H9 (cell line): Measurements from ENCODE around the gene CSTPP1. TPM values are rescaled to one million over a fixed set of nuclear protein-coding genes. Genes with fewer than 3 reads are reported as not detected.

Source experiments
- DNase-seq: peaks from one replicate; pipeline ENCODE4 v3.0.0-alpha.2; 2017
- H2AFZ ChIP-seq: one replicate; pipeline ENCODE4 v1.6.1; 2013; ENCODE audit warnings: mild to moderate bottlenecking, low read length, control low read depth, moderate library complexity
- H2AK5ac ChIP-seq: 2 replicates; pipeline ENCODE4 v1.6.1; 2013; ENCODE audit warnings: low read length, control low read depth, mixed read lengths; ENCODE audit not compliant: insufficient read length
- H2BK120ac ChIP-seq: one replicate; pipeline ENCODE4 v1.6.1; 2013; ENCODE audit warnings: low read depth, mild to moderate bottlenecking, low read length, control low read depth, inconsistent platforms; ENCODE audit not compliant: poor library complexity, severe bottlenecking
- H2BK12ac ChIP-seq: 2 replicates; pipeline ENCODE4 v1.6.1; 2013; ENCODE audit warnings: low read length, control low read depth, mixed read lengths, low read depth; ENCODE audit not compliant: insufficient read length
- H2BK15ac ChIP-seq: 2 replicates; pipeline ENCODE4 v1.6.1; 2013; ENCODE audit warnings: low read depth, low read length, control low read depth
- H2BK20ac ChIP-seq: one replicate; pipeline ENCODE4 v1.6.1; 2013; ENCODE audit warnings: low read depth, mild to moderate bottlenecking, low read length, control low read depth, inconsistent platforms; ENCODE audit not compliant: poor library complexity, severe bottlenecking
- H2BK5ac ChIP-seq: 2 replicates; pipeline ENCODE4 v1.6.1; 2013; ENCODE audit warnings: low read length, control low read depth, mixed read lengths; ENCODE audit not compliant: insufficient read length
- H3K14ac ChIP-seq: 2 replicates; pipeline ENCODE4 v1.6.1; 2013; ENCODE audit warnings: low read length, control low read depth; ENCODE audit not compliant: insufficient read depth
- H3K18ac ChIP-seq: 2 replicates; pipeline ENCODE4 v1.6.1; 2013; ENCODE audit warnings: low read depth, mild to moderate bottlenecking, mixed read lengths, low read length, control low read depth; ENCODE audit not compliant: insufficient read length
- H3K23ac ChIP-seq: 2 replicates; pipeline ENCODE4 v1.6.1; 2013; ENCODE audit warnings: low read length, control low read depth, mixed read lengths, low read depth; ENCODE audit not compliant: insufficient read length
- H3K23me2 ChIP-seq: 2 replicates; pipeline ENCODE4 v1.6.1; 2013; ENCODE audit warnings: low read depth, mild to moderate bottlenecking, mixed read lengths, low read length, control low read depth; ENCODE audit not compliant: insufficient read length, poor library complexity, severe bottlenecking
- H3K27ac ChIP-seq: 2 replicates; pipeline ENCODE4 v1.5.1; 2013; ENCODE audit warnings: low read length, control low read depth, mixed read lengths, low read depth; ENCODE audit not compliant: insufficient read length
- H3K27me3 ChIP-seq: 2 replicates; pipeline ENCODE4 v1.6.1; 2013; ENCODE audit warnings: low read length, control low read depth, inconsistent platforms; ENCODE audit not compliant: insufficient read depth
- H3K4ac ChIP-seq: 2 replicates; pipeline ENCODE4 v1.6.1; 2013; ENCODE audit warnings: low read depth, mild to moderate bottlenecking, control low read depth, inconsistent platforms, low read length, moderate library complexity
- H3K4me1 ChIP-seq: 2 replicates; pipeline ENCODE4 v1.6.1; 2013; ENCODE audit warnings: low read length, control low read depth, inconsistent platforms; ENCODE audit not compliant: insufficient read depth
- H3K4me2 ChIP-seq: 2 replicates; pipeline ENCODE4 v1.6.1; 2013; ENCODE audit warnings: low read length, control low read depth, mixed read lengths; ENCODE audit not compliant: insufficient read length, insufficient read depth
- H3K56ac ChIP-seq: 2 replicates; pipeline ENCODE4 v1.6.1; 2013; ENCODE audit warnings: low read depth, mild to moderate bottlenecking, mixed read lengths, low read length, control low read depth; ENCODE audit not compliant: insufficient read length
- H3K79me1 ChIP-seq: 2 replicates; pipeline ENCODE4 v1.6.1; 2013; ENCODE audit warnings: low read depth, mild to moderate bottlenecking, moderate library complexity, low read length, control low read depth, inconsistent platforms; ENCODE audit not compliant: insufficient read depth, poor library complexity, severe bottlenecking
- H3K79me2 ChIP-seq: 2 replicates; pipeline ENCODE4 v1.6.1; 2013; ENCODE audit warnings: low read length, control low read depth, inconsistent platforms; ENCODE audit not compliant: insufficient read depth
- H3K9ac ChIP-seq: 2 replicates; pipeline ENCODE4 v1.6.1; 2013; ENCODE audit warnings: low read length, control low read depth, mixed read lengths; ENCODE audit not compliant: insufficient read length; ENCODE audit errors: extremely low read depth
- H3K9me3 ChIP-seq: one replicate; pipeline ENCODE4 v1.6.1; 2013; ENCODE audit warnings: low read depth, low read length, inconsistent platforms; ENCODE audit not compliant: control insufficient read depth
- H3T11ph ChIP-seq: one replicate; pipeline ENCODE4 v1.6.1; 2013; ENCODE audit warnings: mild to moderate bottlenecking, low read length, control low read depth, inconsistent platforms
- H4K20me1 ChIP-seq: one replicate; pipeline ENCODE4 v1.6.1; 2013; ENCODE audit not compliant: control insufficient read depth, insufficient read length, insufficient read depth
- H4K5ac ChIP-seq: 2 replicates; pipeline ENCODE4 v1.6.1; 2013; ENCODE audit warnings: low read depth, mild to moderate bottlenecking, mixed read lengths, low read length, control low read depth; ENCODE audit not compliant: insufficient read length
- H4K8ac ChIP-seq: replicated peaks from 2 replicates; pipeline ENCODE4 v1.6.1; 2013; ENCODE audit warnings: low read length, control low read depth, mixed read lengths, low read depth; ENCODE audit not compliant: insufficient read length
- H4K91ac ChIP-seq: 2 replicates; pipeline ENCODE4 v1.6.1; 2013; ENCODE audit warnings: low read depth, mild to moderate bottlenecking, moderate library complexity, mixed read lengths, low read length, control low read depth; ENCODE audit not compliant: insufficient read length
- H3K27ac Mint-ChIP-seq, 3 experiments: 2 replicates in 2 of 3; 3 replicates in 1 of 3; pipeline ENCODE4 v1.8.0; 2020 to 2021; ENCODE audit warnings: mixed read lengths in 3 of 3, mild to moderate bottlenecking in 1 of 3, moderate library complexity in 1 of 3
- H3K27me3 Mint-ChIP-seq: 2 replicates; pipeline ENCODE4 v1.8.0; 2021; ENCODE audit warnings: low read depth, mild to moderate bottlenecking, moderate library complexity, mixed read lengths
- H3K36me3 Mint-ChIP-seq, 3 experiments: 2 replicates in 2 of 3; 3 replicates in 1 of 3; pipeline ENCODE4 v1.8.0; 2020 to 2021; ENCODE audit warnings: low read depth in 3 of 3, mixed read lengths in 3 of 3; ENCODE audit not compliant: insufficient read depth in 1 of 3
- H3K4me1 Mint-ChIP-seq, 2 experiments: 2 replicates each; pipeline ENCODE4 v1.8.0; 2020; ENCODE audit warnings: mixed read lengths in 2 of 2
- H3K4me3 Mint-ChIP-seq, 2 experiments: 2 replicates in 1 of 2; 3 replicates in 1 of 2; pipeline ENCODE4 v1.8.0; 2020 to 2021; ENCODE audit warnings: mild to moderate bottlenecking in 2 of 2, mixed read lengths in 2 of 2, moderate library complexity in 1 of 2
- H3K9me3 Mint-ChIP-seq, 2 experiments: 2 replicates in 1 of 2; 3 replicates in 1 of 2; pipeline ENCODE4 v1.8.0; 2020; ENCODE audit warnings: mild to moderate bottlenecking in 2 of 2, mixed read lengths in 2 of 2, moderate library complexity in 1 of 2
- WGBS: extraction: QIAGEN DNeasy Blood & Tissue Kit; methylation state at CpG from one replicate; pipeline ENCODE4 v1.1.7; 2013; ENCODE audit warnings: missing lambda C conversion rate, low lambda C conversion rate, mixed read lengths; ENCODE audit not compliant: insufficient read length; ENCODE audit errors: extremely low coverage; 5-methylcytosine and 5-hydroxymethylcytosine counted together
- total RNA-seq: library from RNA; stranded (reverse); gene quantifications from 2 replicates; pipeline ENCODE4 v1.2.1, GENCODE V29; 2021
- TF ChIP-seq, protein P1 (sequence below): fragments of 200-600 bp; sonication (generic); conservative IDR thresholded peaks from 3 replicates; pipeline ENCODE4 v1.8.0; 2021; ENCODE audit warnings: antibody characterized with exemption, mild to moderate bottlenecking

CSTPP1 gene
- total RNA-seq, 1 experiment from 2014 or later: 21.2 TPM

DNA sequence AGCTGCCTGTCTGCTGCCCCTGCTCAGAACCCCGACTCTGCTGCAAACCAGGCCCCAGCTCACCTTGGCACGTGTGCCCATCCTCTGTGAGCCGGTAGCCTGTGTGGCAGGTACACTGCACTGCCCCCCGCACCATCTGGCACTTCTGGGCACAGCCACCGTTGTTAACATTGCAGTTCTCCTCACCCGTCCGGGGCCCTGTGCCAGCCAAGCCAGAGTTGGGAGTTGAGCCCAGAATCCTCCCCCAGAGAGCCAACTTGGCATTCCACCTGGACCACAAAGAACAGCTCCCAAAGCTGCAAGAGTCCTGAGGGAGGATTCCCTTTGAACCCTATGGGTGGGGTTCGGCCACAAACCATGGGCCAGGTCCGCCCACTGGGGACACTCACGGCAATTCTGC is 40.7 kb upstream of the CSTPP1 start:
- no peaks in the 10 kb centered on the region for H3K9me3 ChIP-seq
- H4K20me1 ChIP-seq: no peaks in the 10 kb centered on the region
- Mint-ChIP-seq H3K27me3 (no peaks in the 10 kb centered on the region), H3K4me1 (peaks cover 0 to 9% of the 10 kb centered on the region in 2 experiments; a peak in 3 of 4 replicates), H3K9me3 (peaks cover 4 to 6% of the 10 kb centered on the region in 2 experiments; a peak in 3 of 5 replicates), H3K36me3 (peaks cover 40 to 51% (median 48%) of the 10 kb centered on the region in 3 experiments; a peak in 6 of 7 replicates), H3K27ac (no peak overlapping the region), H3K4me3 (no peak overlapping the region; a peak in 1 of 5 replicates)
- no peak overlapping the region for H3K14ac ChIP-seq
- no peak overlapping the region for H4K5ac ChIP-seq
- H3K4me1 ChIP-seq: no peaks in the 10 kb centered on the region
- H4K91ac ChIP-seq: no peak overlapping the region
- no peak overlapping the region for H2AFZ ChIP-seq
- no peak overlapping the region for H2BK20ac ChIP-seq
- H2AK5ac ChIP-seq: no peak overlapping the region
- DNase-seq: no peak
- H3K23me2 ChIP-seq: no peaks in the 10 kb centered on the region
- H3K79me1 ChIP-seq: no peaks in the 10 kb centered on the region
- no peak overlapping the region for H3K18ac ChIP-seq
- no peak overlapping the region for H3K9ac ChIP-seq
- TF ChIP-seq, protein P1, sequence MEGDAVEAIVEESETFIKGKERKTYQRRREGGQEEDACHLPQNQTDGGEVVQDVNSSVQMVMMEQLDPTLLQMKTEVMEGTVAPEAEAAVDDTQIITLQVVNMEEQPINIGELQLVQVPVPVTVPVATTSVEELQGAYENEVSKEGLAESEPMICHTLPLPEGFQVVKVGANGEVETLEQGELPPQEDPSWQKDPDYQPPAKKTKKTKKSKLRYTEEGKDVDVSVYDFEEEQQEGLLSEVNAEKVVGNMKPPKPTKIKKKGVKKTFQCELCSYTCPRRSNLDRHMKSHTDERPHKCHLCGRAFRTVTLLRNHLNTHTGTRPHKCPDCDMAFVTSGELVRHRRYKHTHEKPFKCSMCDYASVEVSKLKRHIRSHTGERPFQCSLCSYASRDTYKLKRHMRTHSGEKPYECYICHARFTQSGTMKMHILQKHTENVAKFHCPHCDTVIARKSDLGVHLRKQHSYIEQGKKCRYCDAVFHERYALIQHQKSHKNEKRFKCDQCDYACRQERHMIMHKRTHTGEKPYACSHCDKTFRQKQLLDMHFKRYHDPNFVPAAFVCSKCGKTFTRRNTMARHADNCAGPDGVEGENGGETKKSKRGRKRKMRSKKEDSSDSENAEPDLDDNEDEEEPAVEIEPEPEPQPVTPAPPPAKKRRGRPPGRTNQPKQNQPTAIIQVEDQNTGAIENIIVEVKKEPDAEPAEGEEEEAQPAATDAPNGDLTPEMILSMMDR: no peak
- no peak overlapping the region for H3K4ac ChIP-seq
- H2BK15ac ChIP-seq: no peak overlapping the region
- H3K79me2 ChIP-seq: no peaks in the 10 kb centered on the region
- no peaks in the 10 kb centered on the region for H3K27me3 ChIP-seq
- H2BK12ac ChIP-seq: no peak overlapping the region
- no peak overlapping the region for H3K27ac ChIP-seq
- H4K8ac ChIP-seq: no peak overlapping the region
- H2BK5ac ChIP-seq: no peak overlapping the region
- no peak overlapping the region for H2BK120ac ChIP-seq
- WGBS: no CpG with 5 or more reads among the region's 10 CpGs
- no peak overlapping the region for H3K56ac ChIP-seq
- no peak overlapping the region for H3T11ph ChIP-seq
- no peak overlapping the region for H3K4me2 ChIP-seq
- H3K23ac ChIP-seq: no peak overlapping the region
